Measurements from ENCODE around the gene SRBD1. TPM values are rescaled to one million over a fixed set of nuclear protein-coding genes. Genes with fewer than 3 reads are reported as not detected.
A peak's percentile ranks its signal among the peaks of the same experiment; 100 is the strongest.

Gene SRBD1
- 10.7 and 19.3 TPM in 2 replicates for total RNA-seq (ENCODE audit: low replicate concordance)
- long read RNA-seq, transcript SRBD1-201 (21 exons, 3,681 nt): major isoform, 21 of 36 reads
- long read RNA-seq, partial matches to known transcripts: 8 of 36 reads
- long read RNA-seq, other reads (novel, unspliced or antisense): 7 of 36 reads

GRCh38 chr2:45611020-45611859 is at the start of gene SRBD1:
SRBD1 (minus strand) TSS chr2:45611267; CDS start chr2:45605441, 5,826 bp downstream.
- Mint-ChIP-seq H3K4me3 (peak within 1 kb of the TSS; percentile 99), H3K27me3 (no peaks in the 10 kb centered on the region), H3K4me1 (ENCODE audit: unreplicated experiment) (peaks cover 5% of the 10 kb centered on the region), H3K27ac (peak within 1 kb of the TSS; percentile 98), H3K9me3 (no peaks in the 10 kb centered on the region), H3K36me3 (no peaks in the 10 kb centered on the region)
- peak; percentile 96 for DNase-seq (ENCODE audit: extremely low spot score, unreplicated experiment)
- TF ChIP-seq CTCF (conservative IDR thresholded peaks at IDR 0.05): no peak

GRCh38 chr2:45654250-45654649 is 43.2 kb upstream of the SRBD1 start:
- H3K27me3 Mint-ChIP-seq: peaks cover 24% of the 10 kb centered on the region
- peaks cover 23% of the 10 kb centered on the region for H3K4me1 Mint-ChIP-seq (ENCODE audit: unreplicated experiment)
- H3K9me3 Mint-ChIP-seq: no peaks in the 10 kb centered on the region
- H3K4me3 Mint-ChIP-seq: peak overlapping the region; percentile 49
- H3K27ac Mint-ChIP-seq: no peak overlapping the region
- TF ChIP-seq CTCF (conservative IDR thresholded peaks at IDR 0.05): no peak
- DNase-seq (ENCODE audit: extremely low spot score, unreplicated experiment): no peak
- H3K36me3 Mint-ChIP-seq: peaks cover 5% of the 10 kb centered on the region

GRCh38 chr2:45653122-45653913 is 42.3 kb upstream of the SRBD1 start:
- Mint-ChIP-seq H3K27ac (peak overlapping the region; percentile 85), H3K4me1 (ENCODE audit: unreplicated experiment) (peaks cover 24% of the 10 kb centered on the region), H3K4me3 (peak overlapping the region; percentile 91), H3K36me3 (peaks cover 5% of the 10 kb centered on the region), H3K27me3 (peaks cover 27% of the 10 kb centered on the region), H3K9me3 (no peaks in the 10 kb centered on the region)
- DNase-seq (ENCODE audit: extremely low spot score, unreplicated experiment): no peak
- no peak for TF ChIP-seq CTCF (conservative IDR thresholded peaks at IDR 0.05)

GRCh38 chr2:45652090-45653031 is 41.3 kb upstream of the SRBD1 start:
- H3K9me3 Mint-ChIP-seq: no peaks in the 10 kb centered on the region
- H3K4me1 Mint-ChIP-seq (ENCODE audit: unreplicated experiment): peaks cover 24% of the 10 kb centered on the region
- no peak for TF ChIP-seq CTCF (conservative IDR thresholded peaks at IDR 0.05)
- peaks cover 34% of the 10 kb centered on the region for H3K27me3 Mint-ChIP-seq
- H3K4me3 Mint-ChIP-seq: peak overlapping the region; percentile 91
- H3K36me3 Mint-ChIP-seq: peaks cover 5% of the 10 kb centered on the region
- peak overlapping the region; percentile 85 for H3K27ac Mint-ChIP-seq
- DNase-seq (ENCODE audit: extremely low spot score, unreplicated experiment): no peak
